ENCODE measurements around the gene TGM4.

The TGM4 gene

GRCh38 chr3:44861412-44862225 is 12.8 kb upstream of the TGM4 start, which contains the start of gene TMEM42:
Gene TMEM42 (plus strand): TSS chr3:44861912. CDS start chr3:44861925, 13 bp downstream.
- peak; percentile 35 for TF ChIP-seq CTCF (conservative IDR thresholded peaks at IDR 0.05; ENCODE audit: low read length)
- DNase-seq (ENCODE audit: low read depth), result peak; percentile 90

GRCh38 chr3:44862226-44862637 is 12.2 kb upstream of the TGM4 start:
- DNase-seq (ENCODE audit: low read depth), result no peak
- TF ChIP-seq CTCF (conservative IDR thresholded peaks at IDR 0.05; ENCODE audit: low read length), result no peak
- H3K4me3 ChIP-seq (ENCODE audit: low read length), result peak overlapping the region; percentile 82

More at GRCh38 chr3:44861412-44862225, 12.8 kb upstream of the TGM4 start, which contains the start of gene TMEM42:
- peak within 1 kb of the TSS; percentile 82 for H3K4me3 ChIP-seq (ENCODE audit: low read length)

GRCh38 chr3:44865272-44866035 is 9.0 kb upstream of the TGM4 start:
- TF ChIP-seq CTCF (conservative IDR thresholded peaks at IDR 0.05; ENCODE audit: low read length), result no peak
- H3K4me3 ChIP-seq (ENCODE audit: low read length), result no peak overlapping the region
- DNase-seq (ENCODE audit: low read depth), result no peak

- H3K4me3 ChIP-seq (ENCODE audit: low read length), result no peak overlapping the region
- no peak for TF ChIP-seq CTCF (conservative IDR thresholded peaks at IDR 0.05; ENCODE audit: low read length)
- no peak for DNase-seq (ENCODE audit: low read depth)
These were observed 6.8 kb upstream of the TGM4 start for GRCh38 chr3:44867421-44868111.

- no peak for DNase-seq (ENCODE audit: low read depth)
- H3K4me3 ChIP-seq (ENCODE audit: low read length), result no peak overlapping the region
- TF ChIP-seq CTCF (conservative IDR thresholded peaks at IDR 0.05; ENCODE audit: low read length), result no peak
These were observed 3.9 kb upstream of the TGM4 start for GRCh38 chr3:44870375-44871061.

GRCh38 chr3:44875596-44875995 is 1.2 kb downstream of the TGM4 start:
- no peak for TF ChIP-seq CTCF (conservative IDR thresholded peaks at IDR 0.05; ENCODE audit: low read length)
- DNase-seq (ENCODE audit: low read depth), result no peak
- no peak overlapping the region for H3K4me3 ChIP-seq (ENCODE audit: low read length)
